OCI-LY1 (cell line): ENCODE results near the gene BSCL2.

ENCODE experiments used
- H2AFZ ChIP-seq: fragments of 200-600 bp; sonication (generic), shearing (Covaris generic); 2 replicates; pipeline ENCODE4 v1.6.0; 2014; ENCODE audit warnings: antibody characterized with exemption, mild to moderate bottlenecking, low read length
- H3F3A ChIP-seq: fragments of 200-600 bp; sonication (generic), shearing (Covaris generic); 2 replicates; pipeline ENCODE4 v1.6.0; 2014; ENCODE audit warnings: mild to moderate bottlenecking, antibody characterized with exemption, low read length, moderate library complexity; ENCODE audit not compliant: insufficient read depth
- H3K27ac ChIP-seq: fragments of 200-600 bp; sonication (generic); 2 replicates; pipeline ENCODE4 v1.5.1; 2014; ENCODE audit warnings: low read length, mixed run types, mild to moderate bottlenecking, low read depth; ENCODE audit not compliant: poor library complexity, severe bottlenecking
- H3K27me3 ChIP-seq: fragments of 200-600 bp; sonication (generic); 2 replicates; pipeline ENCODE4 v1.6.0; 2014; ENCODE audit warnings: antibody characterized with exemption, mild to moderate bottlenecking, low read length, moderate library complexity; ENCODE audit not compliant: insufficient read depth
- H3K36me3 ChIP-seq: fragments of 200-600 bp; sonication (generic); 2 replicates; pipeline ENCODE4 v1.6.1; 2014; ENCODE audit warnings: mild to moderate bottlenecking, antibody characterized with exemption, low read length, moderate library complexity, mixed read lengths; ENCODE audit not compliant: insufficient read depth
- H3K4me1 ChIP-seq: fragments of 200-600 bp; sonication (generic); 2 replicates; pipeline ENCODE4 v1.5.1; 2014; ENCODE audit warnings: mild to moderate bottlenecking, low read length, moderate library complexity; ENCODE audit not compliant: insufficient read depth, severe bottlenecking
- H3K4me2 ChIP-seq: fragments of 200-600 bp; sonication (generic), shearing (Covaris generic); 2 replicates; pipeline ENCODE4 v1.6.1; 2014; ENCODE audit warnings: low read length
- H3K4me3 ChIP-seq: fragments of 200-600 bp; sonication (generic); 2 replicates; pipeline ENCODE4 v1.5.1; 2014; ENCODE audit warnings: low read length, low read depth, mild to moderate bottlenecking, mixed read lengths; ENCODE audit not compliant: poor library complexity, severe bottlenecking
- H3K79me2 ChIP-seq: fragments of 200-600 bp; shearing (Covaris generic); 2 replicates; pipeline ENCODE4 v1.6.1; 2016; ENCODE audit warnings: mixed run types, low read length, mixed read lengths; ENCODE audit not compliant: insufficient read depth
- H3K9ac ChIP-seq: fragments of 200-600 bp; sonication (generic), shearing (Covaris generic); 2 replicates; pipeline ENCODE4 v1.6.1; 2014; ENCODE audit warnings: mild to moderate bottlenecking, low read length, mixed read lengths
- H3K9me2 ChIP-seq: fragments of 200-600 bp; sonication (generic), shearing (Covaris generic); 2 replicates; pipeline ENCODE4 v1.6.1; 2014; ENCODE audit warnings: low read depth, mild to moderate bottlenecking, low read length, mixed read lengths
- H3K9me3 ChIP-seq: fragments of 200-600 bp; shearing (Covaris generic); 2 replicates; pipeline ENCODE4 v1.6.1; 2014; ENCODE audit warnings: low read length, mixed read lengths
- H4K20me1 ChIP-seq: fragments of 200-600 bp; sonication (generic), shearing (Covaris generic); 2 replicates; pipeline ENCODE4 v1.6.0; 2016; ENCODE audit warnings: mild to moderate bottlenecking, low read length; ENCODE audit not compliant: insufficient read depth
- EZH2 ChIP-seq: fragments of 200-600 bp; sonication (generic), shearing (Covaris generic); IDR thresholded peaks from 2 replicates; pipeline ENCODE4 v1.8.0; 2017; ENCODE audit warnings: borderline replicate concordance, mixed run types, mild to moderate bottlenecking, antibody characterized with exemption, low read length, moderate library complexity, mixed read lengths
- TF ChIP-seq, protein P1 (sequence below): fragments of 200-600 bp; sonication (generic), shearing (Covaris generic); IDR thresholded peaks from 2 replicates; pipeline ENCODE4 v1.5.1; 2017; ENCODE audit warnings: mild to moderate bottlenecking, antibody characterized with exemption, low read length, moderate library complexity, mixed read lengths

The BSCL2 gene

DNA sequence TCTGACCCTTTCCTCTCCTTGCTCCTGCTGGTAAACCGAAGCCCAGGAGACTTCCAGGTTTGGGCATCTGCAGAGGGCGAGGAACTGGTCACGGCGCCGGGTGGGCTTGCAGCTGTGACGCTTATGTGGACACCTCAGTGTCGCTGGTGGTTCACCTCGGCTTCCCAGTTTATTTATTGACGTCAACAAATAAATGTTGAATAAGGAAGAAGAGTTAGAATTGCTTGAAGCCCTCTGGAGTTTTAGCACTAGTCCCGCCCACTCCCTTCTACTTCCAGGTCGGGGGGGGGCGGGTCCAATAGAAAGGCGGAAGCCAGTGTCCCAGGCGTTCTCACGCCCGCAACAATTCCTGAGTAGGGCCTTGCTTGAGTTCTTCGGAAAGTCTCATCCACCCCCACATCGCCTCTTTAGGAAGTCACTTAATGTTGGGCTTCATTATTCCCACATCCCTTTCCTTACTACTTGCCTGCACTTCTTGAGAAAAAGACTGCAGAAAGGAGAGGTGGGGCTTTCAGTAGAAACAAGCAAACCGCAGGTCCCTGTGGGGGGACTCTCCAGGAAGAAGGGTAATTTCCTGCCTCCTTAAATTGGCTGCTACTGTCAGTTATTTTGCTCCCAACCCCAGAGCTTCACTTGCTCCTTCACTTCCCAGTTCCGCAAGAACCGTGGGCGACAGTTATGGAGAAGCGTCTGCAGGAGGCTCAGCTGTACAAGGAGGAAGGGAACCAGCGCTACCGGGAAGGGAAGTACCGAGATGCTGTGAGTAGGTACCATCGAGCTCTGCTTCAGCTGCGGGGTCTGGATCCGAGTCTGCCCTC, 21.2 kb upstream of the BSCL2 start, which contains the start of gene TTC9C:
Gene TTC9C, plus strand, starts transcription at position 316 of the 818 bp plus-strand sequence. Its CDS starts 363 bp downstream, at position 679.
- Histone ChIP-seq H3K36me3 (peaks cover 45% of the 10 kb centered on the region), H3K4me1 (peaks cover 26% of the 10 kb centered on the region), H3K9me3 (no peaks in the 10 kb centered on the region), H3K27ac (peak within 1 kb of the TSS; percentile 95), H3K4me2 (peak within 1 kb of the TSS; percentile 75), H2AFZ (no peak within 1 kb of the TSS), H3F3A (no peaks in the 10 kb centered on the region), H3K9ac (peak within 1 kb of the TSS; percentile 82), H3K4me3 (peak within 1 kb of the TSS; percentile 99), H3K79me2 (peaks cover 50% of the 10 kb centered on the region), H3K27me3 (no peaks in the 10 kb centered on the region), H3K9me2 (no peaks in the 10 kb centered on the region), H4K20me1 (no peaks in the 10 kb centered on the region; the same call in 1 of the 2 replicates)
- TF ChIP-seq EZH2 = no peak
- TF ChIP-seq, protein P1, sequence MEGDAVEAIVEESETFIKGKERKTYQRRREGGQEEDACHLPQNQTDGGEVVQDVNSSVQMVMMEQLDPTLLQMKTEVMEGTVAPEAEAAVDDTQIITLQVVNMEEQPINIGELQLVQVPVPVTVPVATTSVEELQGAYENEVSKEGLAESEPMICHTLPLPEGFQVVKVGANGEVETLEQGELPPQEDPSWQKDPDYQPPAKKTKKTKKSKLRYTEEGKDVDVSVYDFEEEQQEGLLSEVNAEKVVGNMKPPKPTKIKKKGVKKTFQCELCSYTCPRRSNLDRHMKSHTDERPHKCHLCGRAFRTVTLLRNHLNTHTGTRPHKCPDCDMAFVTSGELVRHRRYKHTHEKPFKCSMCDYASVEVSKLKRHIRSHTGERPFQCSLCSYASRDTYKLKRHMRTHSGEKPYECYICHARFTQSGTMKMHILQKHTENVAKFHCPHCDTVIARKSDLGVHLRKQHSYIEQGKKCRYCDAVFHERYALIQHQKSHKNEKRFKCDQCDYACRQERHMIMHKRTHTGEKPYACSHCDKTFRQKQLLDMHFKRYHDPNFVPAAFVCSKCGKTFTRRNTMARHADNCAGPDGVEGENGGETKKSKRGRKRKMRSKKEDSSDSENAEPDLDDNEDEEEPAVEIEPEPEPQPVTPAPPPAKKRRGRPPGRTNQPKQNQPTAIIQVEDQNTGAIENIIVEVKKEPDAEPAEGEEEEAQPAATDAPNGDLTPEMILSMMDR = no peak

DNA sequence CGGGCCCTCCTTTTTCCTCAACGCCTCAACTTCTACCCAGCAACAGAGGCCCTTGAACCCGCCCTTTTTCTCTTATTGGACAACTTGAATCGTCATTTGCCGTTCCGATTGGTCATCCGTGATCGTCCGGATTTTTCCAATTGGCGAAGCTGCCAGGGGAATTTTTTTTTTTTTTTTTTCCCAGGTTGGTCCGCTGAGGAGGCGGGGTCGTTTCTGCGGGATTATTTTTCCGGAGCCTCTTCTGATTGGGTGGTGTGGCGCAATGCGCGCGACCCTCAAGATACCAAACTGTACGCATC, 20.6 kb upstream of the BSCL2 start:
- Histone ChIP-seq H4K20me1 (no peaks in the 10 kb centered on the region; the same call in 1 of the 2 replicates), H3K27me3 (no peaks in the 10 kb centered on the region), H3K4me1 (peaks cover 26% of the 10 kb centered on the region), H3K9me2 (no peaks in the 10 kb centered on the region), H3F3A (no peaks in the 10 kb centered on the region), H3K27ac (peak overlapping the region; percentile 95), H3K36me3 (peaks cover 45% of the 10 kb centered on the region), H3K4me2 (peak overlapping the region; percentile 75), H3K9ac (peak overlapping the region; percentile 82), H2AFZ (no peak overlapping the region), H3K9me3 (no peaks in the 10 kb centered on the region), H3K4me3 (peak overlapping the region; percentile 99), H3K79me2 (peaks cover 51% of the 10 kb centered on the region)
- no peak for TF ChIP-seq EZH2
- TF ChIP-seq, protein P1 = no peak

DNA sequence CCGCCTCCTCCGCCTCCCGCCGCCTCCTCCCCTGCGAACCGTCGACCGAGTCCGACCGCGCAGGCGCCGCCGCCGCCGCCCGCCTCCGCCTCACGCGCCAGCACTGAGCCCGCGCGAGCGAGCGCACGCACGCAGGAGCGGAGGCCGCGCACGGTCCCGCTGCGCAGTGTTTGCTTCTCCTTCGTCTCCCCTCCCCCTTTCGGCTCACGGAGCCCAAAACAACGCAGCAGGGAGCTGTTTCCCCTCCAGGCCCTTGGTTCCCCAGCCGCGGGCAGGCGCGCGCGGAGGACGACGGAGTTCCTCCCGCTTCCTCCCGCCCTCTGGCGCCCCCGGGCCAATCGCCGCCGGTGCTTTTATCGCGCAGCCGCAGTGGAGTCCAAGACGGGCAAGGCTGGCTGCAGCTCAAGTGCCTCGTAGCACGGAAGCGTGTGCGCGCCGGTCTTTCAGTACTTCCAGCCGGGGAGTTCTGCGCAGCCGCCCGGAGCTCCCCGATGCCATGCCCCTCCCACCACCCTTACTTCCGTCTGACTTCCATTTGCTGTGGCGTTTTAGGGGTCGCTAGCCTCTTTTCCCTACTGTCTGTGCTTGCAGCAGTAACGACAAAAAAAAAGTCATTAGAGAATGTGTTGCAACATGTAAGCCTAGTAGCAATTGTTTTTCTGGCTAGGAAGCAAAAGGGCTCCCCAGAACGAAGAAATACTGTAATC, 20.1 kb upstream of the BSCL2 start, which contains the start of gene HNRNPUL2:
Gene HNRNPUL2, minus strand, starts transcription at position 293 of the 707 bp plus-strand sequence. CDS start 301 bp downstream, outside the sequence.
- H3K9me3 ChIP-seq = no peaks in the 10 kb centered on the region
- no peaks in the 10 kb centered on the region; the same call in 1 of the 2 replicates for H4K20me1 ChIP-seq
- H3K27ac ChIP-seq = peak within 1 kb of the TSS; percentile 95
- H3K36me3 ChIP-seq = peaks cover 50% of the 10 kb centered on the region
- peak within 1 kb of the TSS; percentile 75 for H3K4me2 ChIP-seq
- H3F3A ChIP-seq = no peaks in the 10 kb centered on the region
- peaks cover 26% of the 10 kb centered on the region for H3K4me1 ChIP-seq
- no peaks in the 10 kb centered on the region for H3K9me2 ChIP-seq
- H3K79me2 ChIP-seq = peaks cover 51% of the 10 kb centered on the region
- H2AFZ ChIP-seq = no peak within 1 kb of the TSS
- TF ChIP-seq, protein P1 = no peak
- TF ChIP-seq EZH2 = no peak
- H3K27me3 ChIP-seq = no peaks in the 10 kb centered on the region
- peak within 1 kb of the TSS; percentile 99 for H3K4me3 ChIP-seq
- H3K9ac ChIP-seq = peak within 1 kb of the TSS; percentile 82
